ENCODE results near the gene HOXA2.

The HOXA2 gene

DNA sequence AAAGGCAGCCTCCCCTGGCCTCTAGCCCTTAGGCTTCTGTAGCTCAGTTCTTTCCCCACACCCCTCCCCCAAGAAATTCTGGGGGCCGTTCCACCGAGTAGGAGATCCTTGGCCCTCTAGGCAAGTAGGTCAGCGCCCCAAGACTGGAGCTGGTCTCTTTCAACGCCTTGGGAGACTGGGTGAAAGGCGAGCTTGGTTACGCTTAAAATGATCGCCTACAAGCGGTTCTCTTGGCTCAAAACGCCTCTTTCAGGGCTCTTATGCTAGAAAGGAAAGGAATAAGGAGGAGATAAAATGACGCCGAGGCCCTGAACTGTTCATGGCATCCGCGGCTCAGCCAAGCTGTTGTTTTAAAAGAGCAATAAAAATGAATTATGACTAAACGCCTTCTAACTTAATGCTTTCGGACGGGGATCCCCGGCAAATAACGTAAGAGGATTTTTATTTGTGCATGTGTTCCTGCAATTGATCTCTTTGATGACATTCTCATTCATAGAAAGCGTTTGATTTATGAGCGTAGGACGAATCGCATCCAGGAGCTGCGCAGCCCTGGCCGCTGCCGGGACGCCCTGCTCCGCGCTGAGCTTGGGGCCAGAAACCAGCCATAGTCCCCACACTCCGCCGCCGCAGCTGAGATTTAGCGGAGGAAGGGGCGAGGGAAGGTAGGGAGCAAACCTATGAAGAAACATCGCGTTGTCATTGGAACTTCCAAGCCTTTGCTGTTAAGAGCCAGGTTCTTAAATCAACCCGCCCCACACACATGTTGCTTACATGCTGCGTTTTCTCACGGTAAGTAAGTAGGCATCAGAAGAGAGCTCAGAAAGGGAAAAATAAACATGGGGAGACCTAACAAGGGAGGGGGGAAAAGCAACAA lies 3.7 kb downstream of the HOXA2 start:
- no peak for DNase-seq (ENCODE audit: low read depth)

DNA sequence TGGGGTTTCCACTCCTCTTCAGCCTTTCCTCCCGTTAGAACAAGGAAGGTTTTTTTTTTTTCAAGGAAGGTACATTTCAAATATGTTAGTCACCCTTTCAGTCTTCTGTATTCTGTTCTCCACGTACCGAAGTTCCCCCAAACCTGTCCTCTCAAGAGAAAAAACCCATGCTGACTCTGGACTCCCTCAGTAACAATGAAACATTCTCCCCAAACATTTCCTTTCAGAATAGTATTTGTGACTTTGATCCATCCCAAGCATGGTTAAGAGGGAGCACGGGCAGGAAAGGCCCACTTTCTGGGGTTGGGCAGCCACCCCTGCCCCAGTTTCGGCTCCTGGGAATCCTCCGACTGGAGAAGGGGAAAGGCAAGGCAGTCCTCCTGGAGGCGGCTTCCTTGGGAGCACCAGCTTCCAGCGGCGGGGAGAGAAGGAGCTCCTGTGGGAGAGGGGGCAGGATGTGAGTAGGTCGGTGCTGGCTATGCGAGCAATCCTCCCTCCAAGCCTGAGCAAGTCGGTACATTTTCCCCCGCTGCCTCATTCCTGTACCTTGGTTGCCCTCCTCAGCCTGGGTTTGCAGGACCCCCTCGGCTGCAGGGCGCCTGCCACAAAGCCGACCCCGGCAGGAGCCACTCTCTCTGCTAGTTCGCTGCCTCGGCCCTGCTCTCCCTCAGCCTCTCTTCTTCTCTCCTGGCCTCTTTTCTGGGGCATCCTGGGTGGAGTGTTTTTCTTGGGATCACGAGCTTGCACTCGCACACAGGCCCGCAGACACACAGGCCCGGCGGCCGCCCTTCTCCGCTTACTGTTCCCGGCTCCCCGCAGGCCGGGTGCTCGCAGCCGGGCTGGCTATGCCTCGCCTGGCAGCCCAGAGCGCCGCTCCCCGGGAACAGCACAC lies 4.6 kb downstream of the HOXA2 start:
- no peak for DNase-seq (ENCODE audit: low read depth)

DNA sequence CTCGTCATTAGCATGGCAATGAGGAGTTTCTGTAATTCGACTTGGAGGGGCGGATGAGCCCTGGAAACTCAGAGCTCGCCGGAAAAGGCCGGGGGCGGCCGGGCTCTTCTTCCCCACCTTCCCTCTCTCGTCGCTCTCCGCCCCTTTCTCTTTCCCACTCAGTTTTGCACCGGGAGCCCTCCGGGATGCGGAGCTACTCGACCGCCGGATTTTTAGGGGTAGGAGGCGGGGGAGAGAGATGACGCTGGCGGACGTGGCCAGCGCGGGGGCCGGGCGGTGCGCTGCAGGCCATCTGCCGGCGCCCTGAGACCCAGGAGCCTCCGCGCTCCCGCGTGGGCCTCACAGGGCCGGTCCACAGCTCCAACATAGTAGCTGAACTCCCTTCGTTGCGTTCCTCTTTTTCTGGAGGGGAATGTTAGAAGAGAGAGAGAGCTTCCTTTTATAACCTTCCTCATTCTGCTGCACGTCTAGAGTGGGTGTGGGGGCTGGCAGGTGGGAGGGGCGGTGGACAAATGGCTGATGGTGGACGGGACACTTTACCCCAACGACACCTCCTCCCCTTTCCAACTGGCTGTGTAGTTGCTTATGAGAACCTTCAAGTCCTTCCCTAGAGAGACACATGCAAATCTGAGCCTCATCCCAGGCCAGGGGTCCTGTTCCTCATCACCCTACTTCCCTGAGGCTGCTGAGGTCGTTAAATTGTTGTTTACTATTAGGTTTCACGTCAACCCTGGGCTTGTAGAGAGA lies 5.5 kb downstream of the HOXA2 start:
- no peak for DNase-seq (ENCODE audit: low read depth)

DNA sequence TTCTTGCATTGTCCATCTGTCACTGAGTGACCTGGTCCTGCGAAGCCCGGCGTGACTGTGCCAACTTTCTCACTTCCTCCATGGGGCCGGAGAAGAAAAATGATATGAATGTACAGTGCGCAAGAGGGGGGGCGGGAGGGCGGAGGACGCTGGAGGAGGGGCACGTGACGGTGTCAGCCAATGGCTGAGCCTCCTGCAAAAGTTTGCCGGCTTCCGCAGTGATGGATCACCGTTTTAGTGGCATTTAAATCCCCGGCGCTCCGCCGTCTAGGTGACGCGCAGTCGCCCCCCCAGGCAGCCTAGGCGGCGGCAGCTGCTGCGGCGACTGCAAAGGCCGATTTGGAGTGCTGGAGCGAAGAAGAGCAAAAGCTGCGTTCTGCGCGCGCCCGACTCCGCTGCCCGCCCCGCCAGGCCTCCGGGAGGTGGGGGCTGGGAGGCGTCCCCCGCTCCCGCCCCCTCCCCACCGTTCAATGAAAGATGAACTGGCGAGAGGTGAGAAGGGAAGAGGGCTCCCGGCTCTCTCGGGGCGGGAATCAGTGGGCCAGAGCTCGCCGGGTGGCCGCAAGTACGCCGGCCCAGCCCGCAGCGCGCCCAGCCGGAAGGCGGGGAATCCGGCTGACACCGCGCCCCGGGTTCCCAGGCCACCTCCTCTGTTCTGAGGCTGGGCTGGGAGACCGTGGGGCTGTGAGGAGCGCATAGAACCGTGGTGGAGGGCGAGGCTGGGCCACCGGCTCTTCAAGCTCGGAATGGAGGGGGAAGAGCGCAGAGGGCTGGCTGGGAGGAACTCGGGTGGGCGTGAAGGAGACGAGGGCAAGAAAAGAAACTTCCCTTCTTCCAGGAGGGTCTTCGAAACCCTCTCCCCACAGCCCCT lies 6.4 kb downstream of the HOXA2 start, which contains the start of gene HOXA1:
Gene HOXA1, minus strand, starts transcription at position 104 of the 871 bp plus-strand sequence. Its CDS starts 88 bp downstream, at position 16.
- no peak for DNase-seq (ENCODE audit: low read depth)

DNA sequence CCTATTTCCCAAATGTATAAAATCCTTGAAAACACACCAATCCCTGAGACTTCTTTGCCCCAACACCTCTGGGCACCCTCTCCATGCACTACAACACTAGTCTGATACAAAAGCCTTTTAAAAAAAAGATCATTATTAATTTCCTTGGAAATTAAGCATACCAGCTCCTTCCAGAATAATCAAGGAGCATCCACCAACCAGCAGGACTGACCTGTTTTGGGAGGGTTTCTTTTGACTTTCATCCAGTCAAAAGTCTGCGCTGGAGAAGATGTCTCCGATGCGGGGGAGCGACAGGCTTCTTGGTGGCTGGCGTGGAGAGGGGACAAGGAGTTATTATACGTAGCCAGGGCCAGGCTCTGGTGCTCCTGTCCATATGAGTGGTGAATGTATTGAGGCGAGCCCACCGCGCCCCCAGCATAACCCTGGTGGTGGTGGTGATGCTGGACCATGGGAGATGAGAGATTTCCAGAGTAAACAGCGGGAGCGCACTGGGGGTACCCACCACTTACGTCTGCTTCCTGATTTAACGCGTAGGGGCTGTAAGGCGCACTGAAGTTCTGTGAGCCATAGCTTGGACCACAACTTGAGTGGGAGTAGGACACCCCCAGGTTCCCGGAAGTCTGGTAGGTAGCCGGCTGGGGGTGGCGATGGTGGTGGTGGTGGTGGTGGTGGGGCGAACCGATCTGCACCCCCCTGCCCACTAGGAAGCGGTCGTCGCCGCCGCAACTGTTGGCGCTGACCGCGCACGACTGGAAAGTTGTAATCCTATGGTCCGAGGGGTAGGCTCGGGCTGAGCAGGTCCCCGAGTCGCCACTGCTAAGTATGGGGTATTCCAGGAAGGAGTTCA lies 7.2 kb downstream of the HOXA2 start:
- no peak for DNase-seq (ENCODE audit: low read depth)

DNA sequence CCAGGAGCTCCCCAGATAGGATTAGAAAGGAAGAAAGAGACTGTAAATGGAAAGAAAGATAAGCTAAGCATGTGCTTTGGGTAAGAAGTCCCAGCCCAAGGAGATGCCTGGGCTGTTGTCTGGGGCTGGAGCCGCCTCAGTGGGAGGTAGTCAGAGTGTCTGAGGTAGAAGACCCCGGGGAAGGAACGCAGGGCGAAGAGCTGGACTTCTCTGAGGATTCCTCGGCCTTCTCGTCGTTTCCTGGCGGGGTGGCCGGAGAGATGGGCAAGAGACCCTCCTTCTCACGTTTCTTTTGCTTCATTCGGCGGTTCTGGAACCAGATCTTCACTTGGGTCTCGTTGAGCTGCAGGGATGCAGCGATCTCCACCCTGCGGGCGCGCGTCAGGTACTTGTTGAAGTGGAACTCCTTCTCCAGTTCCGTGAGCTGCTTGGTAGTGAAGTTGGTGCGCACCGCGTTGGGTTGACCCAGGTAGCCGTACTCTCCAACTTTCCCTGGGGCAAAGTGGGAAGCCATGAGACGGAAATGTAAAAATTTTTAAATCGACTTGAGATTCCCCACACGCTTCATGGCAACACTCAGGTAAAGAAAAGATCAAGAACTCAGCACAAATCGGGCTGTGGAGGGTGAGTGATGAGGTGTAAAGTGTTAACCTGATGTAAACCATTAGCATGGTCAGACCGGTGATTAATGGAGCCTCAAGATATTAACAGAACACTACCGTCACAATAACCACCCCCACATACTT lies 8.0 kb downstream of the HOXA2 start:
- DNase-seq (ENCODE audit: low read depth) = no peak

DNA sequence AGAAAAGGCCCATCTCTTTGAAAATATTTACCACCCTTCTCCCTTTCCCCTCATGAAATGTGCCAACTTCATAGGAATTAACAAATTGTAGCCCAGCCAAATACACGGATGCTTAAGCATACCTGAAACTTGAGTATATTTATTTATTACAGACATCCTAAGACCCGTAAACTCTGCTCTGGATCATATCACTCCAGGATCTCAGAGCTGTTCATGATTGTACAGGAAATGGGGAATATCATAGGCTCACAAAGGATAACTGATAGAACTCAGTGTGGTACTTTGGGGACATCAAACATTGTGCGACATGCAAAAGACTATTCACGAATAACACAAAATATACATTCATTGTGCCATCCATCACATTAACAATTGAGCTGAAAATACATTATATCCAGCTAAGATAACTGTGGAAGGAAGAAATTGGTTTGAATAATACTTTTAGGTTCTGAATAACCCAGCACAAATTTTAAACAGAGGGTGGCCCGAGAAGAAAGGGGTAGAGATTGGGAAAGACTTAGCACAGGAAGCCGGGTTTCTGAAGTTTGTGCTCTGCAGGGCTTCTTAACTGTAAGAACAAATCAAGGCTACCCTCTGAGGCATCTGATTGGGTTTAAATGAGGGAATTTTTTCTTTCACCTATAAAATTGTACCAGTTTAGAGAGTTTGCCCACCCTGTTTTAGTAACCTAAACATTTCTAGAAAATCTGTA lies 9.1 kb downstream of the HOXA2 start:
- no peak for DNase-seq (ENCODE audit: low read depth)

DNA sequence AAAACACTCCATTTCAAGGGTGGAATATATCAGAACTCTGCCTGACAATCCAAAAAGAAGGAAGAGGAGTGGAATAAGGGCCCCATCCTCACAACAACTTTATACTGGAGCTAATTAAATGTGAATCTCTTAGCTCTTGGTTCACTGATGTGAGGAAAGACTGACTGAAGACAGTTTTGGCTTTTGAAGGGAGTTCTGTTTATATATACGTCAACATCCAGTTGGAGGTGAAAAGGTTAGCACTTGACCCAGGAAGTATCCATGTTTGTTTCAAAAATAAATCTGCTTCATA lies 9.7 kb downstream of the HOXA2 start:
- no peak for DNase-seq (ENCODE audit: low read depth)

DNA sequence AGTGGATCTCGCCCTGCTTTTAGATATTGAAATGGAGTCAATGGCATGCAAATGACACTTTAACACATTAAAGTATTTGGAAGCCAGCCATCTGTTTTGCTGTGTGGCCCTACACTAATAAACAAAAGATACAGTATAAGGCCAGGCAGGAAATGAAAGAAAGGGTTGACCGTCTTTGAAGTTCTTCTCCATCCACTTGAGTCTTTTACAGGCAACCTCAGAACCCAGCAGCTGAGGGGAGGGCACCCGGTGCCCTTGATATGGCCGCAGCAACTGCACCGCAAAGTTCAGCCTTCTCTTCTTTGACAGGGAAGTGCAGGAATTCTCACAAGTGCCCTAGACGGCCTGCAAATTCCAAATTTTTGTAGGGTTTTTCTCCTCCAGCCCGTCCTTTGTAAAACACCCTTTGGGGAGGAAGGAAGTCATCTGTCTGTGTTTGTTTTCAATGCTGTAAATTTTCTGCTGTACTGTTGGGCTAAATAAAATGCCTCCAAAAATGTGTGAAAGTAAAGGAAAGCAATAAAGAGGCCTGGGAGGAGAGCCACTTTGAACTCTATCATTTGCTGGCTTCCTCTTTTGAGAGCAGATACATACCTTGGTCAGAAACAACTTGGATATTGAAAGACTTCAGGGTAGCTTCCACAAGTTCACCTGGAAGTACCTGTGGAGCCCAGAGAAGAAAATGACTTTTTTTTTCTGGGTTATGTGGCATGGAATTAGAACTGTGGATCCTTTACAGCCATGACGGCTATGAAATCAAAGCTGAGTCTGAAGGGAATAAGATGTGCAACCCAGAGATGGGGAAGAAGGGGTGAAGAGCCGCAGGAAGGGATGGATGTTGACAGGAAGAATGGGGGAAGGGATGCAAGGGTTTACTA lies 10.3 kb downstream of the HOXA2 start:
- no peak for DNase-seq (ENCODE audit: low read depth)

DNA sequence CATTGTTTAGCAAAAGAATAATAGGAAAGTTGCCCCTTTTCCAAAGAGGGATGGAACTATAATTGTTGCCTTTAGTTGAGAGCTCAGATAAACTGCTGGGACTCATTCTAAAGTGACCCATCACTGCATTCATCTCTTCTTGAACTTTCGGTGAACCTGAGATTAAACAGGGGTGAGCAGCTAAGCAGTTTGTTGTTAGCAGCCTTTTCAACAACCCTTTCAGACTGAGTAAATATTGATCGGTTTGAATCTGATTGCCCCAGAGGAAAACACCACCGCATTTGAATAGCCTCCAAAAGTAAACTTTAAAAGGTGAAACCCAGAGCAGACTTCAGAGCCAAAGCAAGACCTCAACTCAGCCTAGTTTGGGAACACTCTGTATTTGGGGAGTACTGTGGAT lies 11.4 kb downstream of the HOXA2 start:
- DNase-seq (ENCODE audit: low read depth) = no peak

DNA sequence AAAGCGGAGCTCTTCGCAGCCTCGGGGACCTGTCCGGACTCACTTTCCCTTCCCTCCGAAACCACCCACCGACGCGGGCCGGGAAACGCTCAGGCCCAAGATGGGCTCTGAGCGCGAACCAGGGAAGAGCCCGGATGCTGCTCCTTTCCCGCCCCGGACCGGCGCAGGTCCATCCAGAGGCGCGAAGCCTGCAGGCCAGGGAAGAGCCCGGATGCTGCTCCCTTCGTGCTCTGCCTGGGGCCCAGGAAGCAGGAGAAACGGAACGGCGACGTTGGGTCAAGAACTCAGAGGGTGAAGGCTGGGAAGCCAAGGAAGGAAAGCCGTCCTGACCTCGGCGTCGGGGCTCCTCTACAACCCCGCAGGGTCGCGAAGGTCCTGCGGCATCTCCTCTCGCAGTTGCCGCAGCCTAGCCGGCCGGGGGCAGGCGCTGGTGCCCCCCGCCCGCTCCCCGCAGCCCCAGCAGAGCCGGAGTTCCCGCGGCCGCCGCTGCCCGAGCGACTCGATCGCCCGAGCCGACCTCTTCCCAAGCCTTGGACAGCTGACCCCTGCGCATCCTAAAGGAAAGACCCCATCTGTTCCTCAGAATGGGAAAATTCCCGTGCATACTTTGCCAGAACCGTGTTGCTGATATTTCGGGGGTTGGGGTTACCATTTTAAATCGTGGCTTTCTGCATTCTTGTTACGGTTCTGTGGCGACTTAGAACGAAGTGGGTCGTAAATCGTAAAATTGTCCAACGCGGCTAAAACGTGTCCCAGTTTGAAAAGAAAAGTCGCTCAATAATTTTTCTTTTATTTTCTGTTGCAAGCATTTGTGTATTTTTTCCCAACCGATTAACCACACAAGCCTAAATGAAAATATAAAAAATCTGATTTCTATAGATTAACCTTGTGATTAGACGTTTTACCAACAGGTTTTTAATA lies 14.2 kb downstream of the HOXA2 start:
- no peak for DNase-seq (ENCODE audit: low read depth)

DNA sequence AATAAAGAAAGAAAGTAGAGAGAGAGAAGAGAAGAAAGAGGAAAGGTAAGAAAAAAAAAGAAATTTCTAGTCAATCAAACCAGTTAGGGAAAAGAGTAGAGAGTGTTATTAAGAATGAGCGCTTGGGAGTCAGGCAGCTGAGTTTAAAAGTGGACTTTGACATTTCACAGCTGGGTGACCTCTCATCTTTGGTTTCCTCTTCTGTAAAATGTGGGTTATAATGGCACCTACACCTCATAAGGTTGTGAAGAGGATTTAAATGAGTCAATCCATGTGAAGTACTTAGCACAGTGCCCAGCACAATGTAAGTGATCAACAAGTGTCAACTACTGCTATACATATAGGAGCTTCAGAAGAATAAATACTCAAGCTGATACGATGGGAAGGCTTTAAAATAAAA lies 18.8 kb downstream of the HOXA2 start:
- no peak for DNase-seq (ENCODE audit: low read depth)

DNA sequence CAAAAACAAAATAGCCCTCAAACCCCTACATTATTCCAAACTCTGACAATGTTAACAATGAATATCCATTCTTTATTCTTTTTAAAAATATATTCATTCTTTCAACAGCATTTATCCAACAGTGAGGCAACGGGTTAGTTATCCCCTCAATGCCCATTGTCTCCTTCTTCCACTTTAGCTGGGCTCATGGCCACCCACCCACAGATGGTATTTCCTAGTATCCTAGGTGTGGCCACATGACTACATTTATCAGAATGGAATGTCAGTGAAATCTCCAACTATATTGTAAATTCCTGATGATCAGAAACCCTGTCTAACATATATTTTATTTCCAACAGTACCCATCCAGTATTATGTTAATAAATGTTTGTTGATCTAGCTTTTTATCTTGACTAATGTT lies 20.3 kb downstream of the HOXA2 start:
- no peak for DNase-seq (ENCODE audit: low read depth)

DNA sequence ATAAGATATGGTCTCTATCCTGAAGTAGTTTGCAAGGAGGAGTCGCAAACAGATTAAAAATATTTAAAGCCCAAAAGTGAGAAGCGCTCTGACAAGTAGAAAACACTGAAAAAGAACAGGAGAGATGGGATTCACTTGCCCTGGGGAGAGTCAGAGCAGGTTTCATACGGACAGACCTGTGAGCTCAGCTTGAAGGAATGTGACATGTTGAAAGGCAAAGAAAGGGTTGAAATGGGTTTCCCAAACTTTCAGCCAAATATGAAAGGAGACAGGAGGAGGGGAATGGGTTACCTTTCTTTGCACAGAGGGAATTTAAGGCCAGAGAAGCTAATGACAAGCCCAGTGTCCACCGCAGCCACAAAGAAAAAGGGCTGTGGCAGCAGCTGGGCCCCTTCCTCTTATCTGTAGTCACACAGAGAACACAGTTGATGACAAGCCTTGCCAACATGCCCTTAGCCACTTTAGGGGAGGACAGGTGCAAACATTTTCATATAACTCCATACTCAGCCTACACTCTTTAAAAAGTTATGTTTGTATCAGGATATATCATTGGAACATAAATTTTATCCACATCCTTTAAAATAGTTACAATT lies 21.5 kb downstream of the HOXA2 start:
- no peak for DNase-seq (ENCODE audit: low read depth)

DNA sequence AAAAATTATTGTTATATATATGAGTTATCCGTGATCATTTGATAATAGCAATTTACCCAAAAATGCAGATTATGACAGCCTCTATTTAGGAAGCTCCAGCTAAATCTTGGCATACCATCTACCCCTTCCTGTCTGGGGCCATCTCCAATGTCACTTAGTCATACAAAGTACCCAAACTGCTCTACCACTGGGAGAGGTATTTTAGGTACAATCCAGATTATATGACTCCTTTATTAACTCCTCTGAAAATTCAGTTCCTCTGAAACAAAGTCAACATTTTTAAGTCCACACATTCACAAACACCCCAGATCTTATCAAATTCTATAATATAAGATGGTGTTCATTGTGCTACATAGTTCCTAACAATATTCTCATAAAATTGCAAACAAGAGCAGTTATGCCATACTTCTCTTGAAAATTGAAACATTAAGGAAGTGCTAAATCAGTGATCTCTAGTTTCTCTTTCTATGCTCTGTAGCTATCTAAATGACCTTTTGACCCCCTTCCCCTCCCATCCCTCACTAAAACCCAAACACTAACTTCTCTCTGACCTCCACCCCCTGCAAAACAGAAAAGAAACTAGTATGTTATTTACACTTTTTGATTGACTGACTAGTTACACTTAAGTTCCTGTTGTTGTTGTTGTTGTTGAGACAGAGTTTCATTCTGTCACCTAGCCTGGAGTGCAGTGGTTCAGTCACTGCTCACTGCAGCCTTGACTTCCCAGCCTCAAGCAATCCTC lies 23.1 kb downstream of the HOXA2 start:
- no peak for DNase-seq (ENCODE audit: low read depth)
